B cell (primary cell): ENCODE data around the gene CRY1. TPM values are rescaled to one million over a fixed set of nuclear protein-coding genes. Genes with fewer than 3 reads are reported as not detected.

Experiments
- ATAC-seq: fragments of 200-7000 bp; cut with Tn5 transposase; one replicate; pipeline ENCODE4 v1.10.0; 2021; ENCODE audit warnings: low read depth, mild to moderate bottlenecking, moderate number of reproducible peaks, moderate library complexity
- CTCF ChIA-PET: fragments of 350-600 bp; sonication (Branson Sonifier 250); formaldehyde crosslinking; loops from one replicate; lab custom pipeline; 2021; ENCODE audit warnings: antibody characterized with exemption, inconsistent platforms; lab: Charles Lee
- POLR2A ChIA-PET: fragments of 350-600 bp; sonication (Branson Sonifier 250); formaldehyde crosslinking; loops from one replicate; lab custom pipeline; 2021; ENCODE audit warnings: antibody characterized with exemption; lab: Charles Lee
- DNase-seq: peaks from one replicate; pipeline ENCODE4 v3.0.0; 2013
- H2AFZ ChIP-seq: 2 replicates; pipeline ENCODE4 v1.6.1; 2012; ENCODE audit warnings: mild to moderate bottlenecking, low read depth, low read length; ENCODE audit not compliant: insufficient read depth, poor library complexity, severe bottlenecking
- H3K27ac ChIP-seq, 2 donors: 1 replicate in 1 of 2; 2 replicates in 1 of 2; pipeline ENCODE4 v1.5.1; 2012 to 2013; ENCODE audit warnings: low read length in 2 of 2, mild to moderate bottlenecking in 2 of 2, moderate library complexity in 1 of 2
- H3K27me3 ChIP-seq, 4 experiments: fragments of 200-600 bp in 1 of 4; sonication (generic) in 1 of 4; replicated peaks in 1 of 4; 1 replicate in 2 of 4; 2 replicates in 2 of 4; pipeline versions ENCODE4 v1.6.1 to v1.7.0; 2013 to 2016; ENCODE audit warnings: low read length in 3 of 4, mild to moderate bottlenecking in 2 of 4, mixed read lengths in 1 of 4, moderate library complexity in 1 of 4; ENCODE audit not compliant: insufficient read depth in 4 of 4, control insufficient read depth in 3 of 4; ENCODE audit errors: control extremely low read depth in 1 of 4
- H3K36me3 ChIP-seq, 2 experiments: replicated peaks in 1 of 2; 1 replicate in 1 of 2; 2 replicates in 1 of 2; pipeline versions ENCODE4 v1.6.1 to v1.7.1; 2013; ENCODE audit warnings: low read length in 1 of 2; ENCODE audit not compliant: insufficient read depth in 2 of 2, control insufficient read depth in 1 of 2; ENCODE audit errors: control extremely low read depth in 1 of 2, extremely low read depth in 1 of 2
- H3K4me1 ChIP-seq, 2 donors: fragments of 200-600 bp in 1 of 2; sonication (generic) in 1 of 2; 1 replicate in 1 of 2; 2 replicates in 1 of 2; pipeline versions ENCODE4 v1.5.1 to v1.6.1; 2013 to 2017; ENCODE audit warnings: low read length in 2 of 2; ENCODE audit not compliant: control insufficient read depth in 2 of 2, insufficient read depth in 2 of 2
- H3K4me2 ChIP-seq: replicated peaks from 2 replicates; pipeline ENCODE3; 2012; ENCODE audit warnings: mild to moderate bottlenecking, low read depth, low read length; ENCODE audit not compliant: poor library complexity, severe bottlenecking
- H3K4me3 ChIP-seq, 5 experiments: fragments of 200-600 bp in 1 of 5; sonication (generic) in 1 of 5; 1 replicate in 3 of 5; 2 replicates in 2 of 5; pipeline versions ENCODE4 v1.5.1 to v1.7.0; 2011 to 2016; ENCODE audit warnings: low read length in 4 of 5, mild to moderate bottlenecking in 4 of 5, low read depth in 2 of 5, control low read depth in 1 of 5, moderate library complexity in 1 of 5; ENCODE audit not compliant: insufficient read depth in 1 of 5; ENCODE audit errors: control extremely low read depth in 1 of 5, extremely low read depth in 1 of 5
- H3K79me2 ChIP-seq: fragments of 200-600 bp; sonication (generic); one replicate; pipeline ENCODE4 v1.6.0; 2016; ENCODE audit warnings: low read length; ENCODE audit not compliant: control insufficient read depth, insufficient read depth
- H3K9ac ChIP-seq: fragments of 200-600 bp; sonication (generic); 2 replicates; pipeline ENCODE4 v1.6.1; 2017; ENCODE audit warnings: mild to moderate bottlenecking, low read length, moderate library complexity
- H3K9me3 ChIP-seq, 3 donors: one replicate each; pipeline versions ENCODE4 v1.6.1 to v1.7.1; 2013; ENCODE audit warnings: low read length in 2 of 3; ENCODE audit not compliant: control insufficient read depth in 2 of 3, insufficient read depth in 1 of 3; ENCODE audit errors: control extremely low read depth in 1 of 3
- H4K20me1 ChIP-seq: 2 replicates; pipeline ENCODE4 v1.6.0; 2012; ENCODE audit warnings: mild to moderate bottlenecking, low read length; ENCODE audit not compliant: insufficient read depth, control insufficient read depth, poor library complexity, severe bottlenecking
- H3K27ac Mint-ChIP-seq: one replicate; pipeline ENCODE4 v1.8.0; 2021; ENCODE audit warnings: mixed read lengths
- H3K27me3 Mint-ChIP-seq: one replicate; pipeline ENCODE4 v1.8.0; 2021; ENCODE audit warnings: mixed read lengths
- H3K4me1 Mint-ChIP-seq: one replicate; pipeline ENCODE4 v1.8.0; 2021; ENCODE audit warnings: mixed read lengths
- H3K4me3 Mint-ChIP-seq: one replicate; pipeline ENCODE4 v1.8.0; 2021; ENCODE audit warnings: mixed read lengths
- H3K9me3 Mint-ChIP-seq: one replicate; pipeline ENCODE4 v1.8.0; 2022; ENCODE audit warnings: mixed read lengths; ENCODE audit not compliant: insufficient read depth
- CTCF ChIP-seq: fragments of 200-600 bp; IDR thresholded peaks from one replicate; pipeline ENCODE4 v1.8.0; 2022; ENCODE audit warnings: antibody characterized with exemption, mild to moderate bottlenecking
- EZH2 ChIP-seq: IDR thresholded peaks from 2 replicates; pipeline ENCODE4 v1.6.1; 2012; ENCODE audit warnings: borderline replicate concordance, low read depth, mild to moderate bottlenecking, moderate library complexity, low read length; ENCODE audit not compliant: insufficient read depth, poor library complexity, severe bottlenecking
- WGBS: methylation state at CpG from one replicate; pipeline ENCODE4 v1.1.5; 2013; ENCODE audit warnings: missing lambda C conversion rate; ENCODE audit not compliant: insufficient coverage; 5-methylcytosine and 5-hydroxymethylcytosine counted together
- intact Hi-C: fragments of 100-400 bp; cut with micrococcal nuclease; formaldehyde crosslinking; loops from one replicate; pipeline ENCODE4 v1.10.0; 2022
- polyA plus RNA-seq: library from polyadenylated mRNA; depleted of rRNA; stranded (reverse); fragments of >200 nt; gene quantifications from 2 replicates; pipeline ENCODE4 v1.2.3, GENCODE V29; 2012
- total RNA-seq, 2 donors: library from RNA; stranded (reverse); fragments of 120-200 nt in 1 of 2; gene quantifications; 1 replicate in 1 of 2; 2 replicates in 1 of 2; pipeline versions ENCODE4 v1.2.3 to v1.2.4, GENCODE V29; 2013 to 2022

The CRY1 gene
- total and polyA plus RNA-seq, 2 donors (not counting 1 experiment from before 2014, with no cell fraction given), result 2.4 to 8.8 TPM

- no peaks in the 10 kb centered on the region for H3K9me3 Mint-ChIP-seq
- intact Hi-C loops, result no loop called here
- Histone ChIP-seq H3K27ac (no peak overlapping the region), H4K20me1 (no peaks in the 10 kb centered on the region), H3K4me2 (no peak overlapping the region), H2AFZ (no peak overlapping the region), H3K9me3 (no peaks in the 10 kb centered on the region), H3K4me3 (no peak overlapping the region), H3K9ac (no peak overlapping the region), H3K36me3 (no peaks in the 10 kb centered on the region), H3K27me3 (no peaks in the 10 kb centered on the region), H3K4me1 (peaks cover 8 to 11% of the 10 kb centered on the region in 2 donors), H3K79me2 (no peaks in the 10 kb centered on the region)
- peaks cover 24% of the 10 kb centered on the region for H3K4me1 Mint-ChIP-seq
- ATAC-seq (no peak), DNase-seq (no peak)
- no CpG with 5 or more reads among the region's 1 CpG for WGBS
- H3K27me3 Mint-ChIP-seq, result no peaks in the 10 kb centered on the region
- no peak for TF ChIP-seq CTCF
- no peak for TF ChIP-seq EZH2
- ChIA-PET POLR2A (no interaction called here), CTCF (no interaction called here)
- H3K4me3 Mint-ChIP-seq, result no peak overlapping the region
- no peak overlapping the region for H3K27ac Mint-ChIP-seq
Measured at GRCh38 chr12:106982229-106982628, 111.1 kb downstream of the CRY1 start.

GRCh38 chr12:106981788-106982187, 111.6 kb downstream of the CRY1 start:
- Mint-ChIP-seq H3K27me3 (no peaks in the 10 kb centered on the region), H3K9me3 (no peaks in the 10 kb centered on the region), H3K4me3 (no peak overlapping the region), H3K27ac (no peak overlapping the region), H3K4me1 (peaks cover 20% of the 10 kb centered on the region)
- H3K4me3 ChIP-seq, result no peak overlapping the region
- ATAC-seq (no peak), DNase-seq (no peak)
- ChIA-PET CTCF (no interaction called here), POLR2A (no interaction called here)
- peaks cover 8 to 9% of the 10 kb centered on the region in 2 donors for H3K4me1 ChIP-seq
- H3K36me3 ChIP-seq, result no peaks in the 10 kb centered on the region
- no peaks in the 10 kb centered on the region for H3K79me2 ChIP-seq
- H2AFZ ChIP-seq, result no peak overlapping the region
- no peak overlapping the region for H3K9ac ChIP-seq
- no peak for TF ChIP-seq EZH2
- TF ChIP-seq CTCF, result no peak
- H3K27me3 ChIP-seq, result no peaks in the 10 kb centered on the region
- no peaks in the 10 kb centered on the region for H4K20me1 ChIP-seq
- H3K9me3 ChIP-seq, result no peaks in the 10 kb centered on the region
- no peak overlapping the region for H3K4me2 ChIP-seq
- intact Hi-C loops, result no loop called here
- no peak overlapping the region for H3K27ac ChIP-seq
- no CpG with 5 or more reads among the region's 3 CpGs for WGBS
